MCF 10A (cell line): ENCODE results near the gene FRRS1L. TPM values are rescaled to one million over a fixed set of nuclear protein-coding genes. Genes with fewer than 3 reads are reported as not detected.

Source experiments
- BruUV-seq: library from RNA; stranded (reverse); fragments of 400-500 nt; replicated peaks from 2 replicates; lab custom pipeline; 2021; lab: Mats Ljungman, UMichigan
- CTCF ChIA-PET: fragments of 300-600 bp; sonication (Branson Sonifier 250); formaldehyde crosslinking; extraction: SDS; loops from one replicate; lab custom pipeline; 2021; ENCODE audit warnings: antibody characterized with exemption, inconsistent platforms; lab: Yijun Ruan, JAX
- POLR2A ChIA-PET: fragments of 300-600, 350-650 bp; sonication (Branson Sonifier 250); formaldehyde crosslinking; extraction: SDS; loops from one replicate; lab custom pipeline; 2020; ENCODE audit warnings: antibody characterized with exemption, inconsistent platforms; lab: Yijun Ruan, JAX
- DNase-seq: peaks from one replicate; pipeline ENCODE4 v3.0.0-alpha.2; 2018; ENCODE audit not compliant: unreplicated experiment
- H3K27ac Mint-ChIP-seq: one replicate; pipeline ENCODE4 v1.8.0; 2022; ENCODE audit warnings: mild to moderate bottlenecking, low read depth, mixed read lengths; ENCODE audit not compliant: unreplicated experiment
- H3K27me3 Mint-ChIP-seq: one replicate; pipeline ENCODE4 v1.8.0; 2022; ENCODE audit warnings: mixed read lengths; ENCODE audit not compliant: insufficient read depth, unreplicated experiment
- H3K36me3 Mint-ChIP-seq: one replicate; pipeline ENCODE4 v1.8.0; 2022; ENCODE audit warnings: mild to moderate bottlenecking, moderate library complexity, mixed read lengths; ENCODE audit not compliant: insufficient read depth, unreplicated experiment
- H3K4me1 Mint-ChIP-seq: one replicate; pipeline ENCODE4 v1.8.0; 2022; ENCODE audit warnings: mixed read lengths; ENCODE audit not compliant: insufficient read depth, unreplicated experiment
- H3K4me3 Mint-ChIP-seq: one replicate; pipeline ENCODE4 v1.8.0; 2022; ENCODE audit warnings: mild to moderate bottlenecking, moderate library complexity, mixed read lengths; ENCODE audit not compliant: unreplicated experiment
- H3K9me3 Mint-ChIP-seq: one replicate; pipeline ENCODE4 v1.8.0; 2022; ENCODE audit warnings: mixed read lengths; ENCODE audit not compliant: unreplicated experiment
- CTCF ChIP-seq: fragments of 200-600 bp; IDR thresholded peaks from one replicate; pipeline ENCODE4 v1.8.0; 2022; ENCODE audit warnings: antibody characterized with exemption, mild to moderate bottlenecking; ENCODE audit not compliant: unreplicated experiment
- intact Hi-C: fragments of 100-400 bp; cut with micrococcal nuclease; formaldehyde crosslinking; loops from 2 replicates; pipeline ENCODE4 v1.14.1; 2022
- total RNA-seq: library from RNA; stranded (reverse); gene quantifications from 2 replicates; pipeline ENCODE4 v1.2.3, GENCODE V29; 2022

Gene FRRS1L
- total RNA-seq, 1 experiment from 2014 or later: not detected

GRCh38 chr9:109092051-109092580 lies 74.9 kb downstream of the FRRS1L start:
- POLR2A ChIA-PET: interaction anchor here (0.7 to 0.9 kb wide), 2 partner anchors 15 to 27 kb away, joined by 4 to 7 read pairs; partner anchors contain the start of gene TMEM245
- H3K36me3 Mint-ChIP-seq: peaks cover 80% of the 10 kb centered on the region
- intact Hi-C loops: no loop called here

GRCh38 chr9:109088221-109088620 lies 78.8 kb downstream of the FRRS1L start:
- ChIA-PET POLR2A (interaction anchor here (1.0 to 3.0 kb wide), 3 partner anchors 8 to 17 kb away, joined by 3 to 12 read pairs (median 4); no protein-coding TSS in a partner anchor), CTCF (interaction anchor here (0.5 to 1.9 kb wide), 7 partner anchors 9 to 318 kb away, joined by 3 to 9 read pairs (median 3); no protein-coding TSS in a partner anchor)
- H3K9me3 Mint-ChIP-seq: no peaks in the 10 kb centered on the region
- H3K36me3 Mint-ChIP-seq: peaks cover 78% of the 10 kb centered on the region
- no TSS peak for BruUV-seq
- H3K4me3 Mint-ChIP-seq: no peak overlapping the region
- intact Hi-C loops: no loop called here
- TF ChIP-seq CTCF: no peak
- H3K27ac Mint-ChIP-seq: no peak overlapping the region
- no peaks in the 10 kb centered on the region for H3K27me3 Mint-ChIP-seq
- peak; percentile 44 for DNase-seq
- peaks cover 17% of the 10 kb centered on the region for H3K4me1 Mint-ChIP-seq

More at GRCh38 chr9:109092051-109092580, 74.9 kb downstream of the FRRS1L start:
- Mint-ChIP-seq H3K4me1 (peaks cover 21% of the 10 kb centered on the region), H3K27ac (no peak overlapping the region), H3K4me3 (no peak overlapping the region), H3K27me3 (no peaks in the 10 kb centered on the region), H3K9me3 (no peaks in the 10 kb centered on the region)
- no peak for TF ChIP-seq CTCF
- no TSS peak for BruUV-seq
- CTCF ChIA-PET: no interaction called here
- no peak for DNase-seq

- no peaks in the 10 kb centered on the region for H3K27me3 Mint-ChIP-seq
- H3K9me3 Mint-ChIP-seq: no peaks in the 10 kb centered on the region
- peaks cover 14% of the 10 kb centered on the region for H3K4me1 Mint-ChIP-seq
- no peak for DNase-seq
- no peak overlapping the region for H3K27ac Mint-ChIP-seq
- TF ChIP-seq CTCF: no peak
- ChIA-PET POLR2A (interaction anchor here (1.0 to 3.0 kb wide), 3 partner anchors 9 to 16 kb away, joined by 3 to 12 read pairs (median 4); no protein-coding TSS in a partner anchor), CTCF (interaction anchor here (0.6 to 1.9 kb wide), 6 partner anchors 9 to 319 kb away, joined by 3 to 9 read pairs (median 3); no protein-coding TSS in a partner anchor)
- H3K4me3 Mint-ChIP-seq: no peak overlapping the region
- no TSS peak for BruUV-seq
- intact Hi-C loops: no loop called here
- H3K36me3 Mint-ChIP-seq: peaks cover 78% of the 10 kb centered on the region
Observed at GRCh38 chr9:109087795-109088194, 79.3 kb downstream of the FRRS1L start.

- Mint-ChIP-seq H3K4me3 (no peak overlapping the region), H3K9me3 (no peaks in the 10 kb centered on the region), H3K27me3 (no peaks in the 10 kb centered on the region), H3K4me1 (peaks cover 11% of the 10 kb centered on the region), H3K36me3 (peaks cover 72% of the 10 kb centered on the region), H3K27ac (no peak overlapping the region)
- ChIA-PET POLR2A (no interaction called here), CTCF (interaction anchor here (0.7 to 1.0 kb wide), 2 partner anchors 13 to 38 kb away, joined by 3 read pairs; no protein-coding TSS in a partner anchor)
- TF ChIP-seq CTCF: no peak
- intact Hi-C loops: no loop called here
- BruUV-seq: no TSS peak
- DNase-seq: no peak
Observed at GRCh38 chr9:109086221-109086620, 80.8 kb downstream of the FRRS1L start.
